Effector memory CD4-positive, alpha-beta T cell (primary cell): ENCODE results near the gene CAMK2A.

Source experiments
- DNase-seq, 3 donors: peaks; one replicate each; pipeline ENCODE4 v3.0.0-alpha.2; 2020
- H3K27ac ChIP-seq: 2 replicates; pipeline ENCODE4 v1.7.0; 2013; ENCODE audit warnings: mild to moderate bottlenecking, low read length, moderate library complexity; ENCODE audit not compliant: insufficient read depth, poor library complexity, severe bottlenecking
- H3K27me3 ChIP-seq: replicated peaks from 2 replicates; pipeline ENCODE4 v1.7.0; 2013; ENCODE audit warnings: mild to moderate bottlenecking, low read length; ENCODE audit not compliant: insufficient read depth, control insufficient read depth, poor library complexity, severe bottlenecking
- H3K36me3 ChIP-seq: 2 replicates; pipeline ENCODE4 v1.7.0; 2013; ENCODE audit warnings: mild to moderate bottlenecking, low read length, moderate library complexity; ENCODE audit not compliant: control insufficient read depth, insufficient read depth
- H3K4me1 ChIP-seq: 2 replicates; pipeline ENCODE4 v1.7.0; 2013; ENCODE audit warnings: low read length, mild to moderate bottlenecking; ENCODE audit not compliant: control insufficient read depth, insufficient read depth, poor library complexity, severe bottlenecking
- H3K4me3 ChIP-seq: 2 replicates; pipeline ENCODE4 v1.7.0; 2013; ENCODE audit warnings: low read length, low read depth, mild to moderate bottlenecking; ENCODE audit not compliant: insufficient read depth, poor library complexity, severe bottlenecking
- H3K9me3 ChIP-seq: 2 replicates; pipeline ENCODE4 v1.7.0; 2013; ENCODE audit warnings: mild to moderate bottlenecking, low read length, moderate library complexity; ENCODE audit not compliant: control insufficient read depth

CAMK2A gene

GRCh38 chr5:150266871-150267291, 22.7 kb downstream of the CAMK2A start:
- Histone ChIP-seq H3K27ac (no peak overlapping the region), H3K4me1 (no peaks in the 10 kb centered on the region), H3K9me3 (no peaks in the 10 kb centered on the region), H3K4me3 (no peak overlapping the region), H3K27me3 (no peaks in the 10 kb centered on the region), H3K36me3 (no peaks in the 10 kb centered on the region)
- no peak for DNase-seq

- no peaks in the 10 kb centered on the region for H3K9me3 ChIP-seq
- no peaks in the 10 kb centered on the region for H3K27me3 ChIP-seq
- no peak overlapping the region for H3K27ac ChIP-seq
- DNase-seq = no peak
- H3K36me3 ChIP-seq = no peaks in the 10 kb centered on the region
- H3K4me3 ChIP-seq = no peak overlapping the region
- H3K4me1 ChIP-seq = no peaks in the 10 kb centered on the region
Measured at GRCh38 chr5:150265870-150266383, 23.6 kb downstream of the CAMK2A start.

DNA sequence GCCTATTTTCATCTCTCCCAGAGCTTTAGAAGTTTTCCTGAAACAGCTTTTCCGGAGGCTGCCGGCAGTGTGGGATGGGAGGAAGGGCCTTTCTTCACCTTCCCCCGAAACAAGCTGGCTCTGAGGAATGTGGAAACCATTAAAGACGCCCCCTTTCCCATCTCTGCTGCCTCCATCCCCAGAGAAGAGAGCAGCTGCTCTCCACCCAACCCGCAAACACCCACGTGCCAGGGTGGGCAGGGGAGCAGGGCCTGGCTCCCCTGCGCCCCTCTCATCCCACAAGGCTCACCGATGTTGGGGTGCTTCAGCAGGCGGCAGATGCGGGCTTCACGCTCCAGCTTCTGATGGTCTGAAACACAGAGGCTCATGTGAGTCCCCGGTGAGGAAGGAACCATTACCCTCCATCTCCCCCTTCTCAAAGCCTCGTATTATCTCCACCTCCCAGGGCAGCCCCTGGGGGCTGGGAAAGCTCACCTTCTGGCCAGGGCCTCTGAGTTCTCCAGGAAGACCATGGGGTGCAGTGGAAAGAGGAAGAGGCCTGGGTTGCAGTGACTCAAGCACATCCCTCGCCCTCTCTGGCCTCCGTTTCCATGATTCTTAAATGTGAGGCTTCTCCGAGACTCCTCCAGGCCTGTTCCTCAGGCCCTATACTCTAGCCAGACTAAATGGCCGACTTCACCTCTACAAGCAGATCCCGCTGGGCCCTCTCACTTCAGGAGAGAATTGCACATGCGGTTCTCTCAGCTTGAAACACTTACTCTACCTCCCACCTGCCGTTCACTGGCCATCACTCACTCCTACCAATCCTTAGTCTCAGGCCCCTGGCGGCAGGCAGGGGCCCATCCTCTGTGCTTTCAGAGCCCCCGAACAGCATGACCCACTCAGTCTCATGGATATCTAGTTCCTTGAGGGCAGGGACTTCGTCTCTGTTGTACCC, 24.6 kb downstream of the CAMK2A start:
- Histone ChIP-seq H3K27me3 (no peaks in the 10 kb centered on the region), H3K27ac (no peak overlapping the region), H3K9me3 (no peaks in the 10 kb centered on the region), H3K4me3 (no peak overlapping the region), H3K4me1 (no peaks in the 10 kb centered on the region), H3K36me3 (no peaks in the 10 kb centered on the region)
- DNase-seq = no peak

GRCh38 chr5:150263801-150264621, 25.6 kb downstream of the CAMK2A start:
- Histone ChIP-seq H3K4me3 (no peak overlapping the region), H3K9me3 (no peaks in the 10 kb centered on the region), H3K4me1 (no peaks in the 10 kb centered on the region), H3K27ac (no peak overlapping the region), H3K36me3 (no peaks in the 10 kb centered on the region), H3K27me3 (no peaks in the 10 kb centered on the region)
- no peak for DNase-seq

DNA sequence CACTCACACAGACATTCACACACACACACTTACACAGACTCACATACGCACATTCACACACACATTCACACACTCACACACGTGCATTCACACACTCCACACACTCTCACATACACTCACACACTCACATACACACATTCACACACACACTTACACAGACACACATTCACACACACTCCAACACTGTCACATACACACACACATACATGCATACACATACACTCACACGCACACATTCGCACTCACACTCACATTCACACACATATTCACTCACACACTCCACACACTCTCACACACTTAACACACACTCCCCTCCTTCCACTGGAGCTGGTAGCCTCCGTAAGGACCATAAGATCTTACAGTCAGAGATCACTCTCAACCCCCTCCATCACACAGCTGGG, 26.2 kb downstream of the CAMK2A start:
- Histone ChIP-seq H3K4me3 (no peak overlapping the region), H3K9me3 (no peaks in the 10 kb centered on the region), H3K4me1 (no peaks in the 10 kb centered on the region), H3K36me3 (no peaks in the 10 kb centered on the region), H3K27ac (no peak overlapping the region), H3K27me3 (no peaks in the 10 kb centered on the region)
- DNase-seq = no peak

GRCh38 chr5:150262502-150262901, 27.1 kb downstream of the CAMK2A start:
- Histone ChIP-seq H3K9me3 (no peaks in the 10 kb centered on the region), H3K27ac (no peak overlapping the region), H3K27me3 (no peaks in the 10 kb centered on the region), H3K4me3 (no peak overlapping the region), H3K4me1 (no peaks in the 10 kb centered on the region), H3K36me3 (no peaks in the 10 kb centered on the region)
- DNase-seq = no peak

GRCh38 chr5:150261231-150261630, 28.3 kb downstream of the CAMK2A start:
- no peaks in the 10 kb centered on the region for H3K36me3 ChIP-seq
- no peak for DNase-seq
- no peak overlapping the region for H3K4me3 ChIP-seq
- H3K4me1 ChIP-seq = no peaks in the 10 kb centered on the region
- H3K27me3 ChIP-seq = no peaks in the 10 kb centered on the region
- no peaks in the 10 kb centered on the region for H3K9me3 ChIP-seq
- no peak overlapping the region for H3K27ac ChIP-seq

- no peaks in the 10 kb centered on the region for H3K27me3 ChIP-seq
- H3K27ac ChIP-seq = no peak overlapping the region
- H3K9me3 ChIP-seq = no peaks in the 10 kb centered on the region
- H3K4me3 ChIP-seq = no peak overlapping the region
- no peaks in the 10 kb centered on the region for H3K36me3 ChIP-seq
- no peaks in the 10 kb centered on the region for H3K4me1 ChIP-seq
- DNase-seq = no peak
Measured at GRCh38 chr5:150258130-150258529, 31.4 kb downstream of the CAMK2A start.

- no peak overlapping the region for H3K27ac ChIP-seq
- no peaks in the 10 kb centered on the region for H3K4me1 ChIP-seq
- no peaks in the 10 kb centered on the region for H3K9me3 ChIP-seq
- DNase-seq = no peak
- H3K36me3 ChIP-seq = no peaks in the 10 kb centered on the region
- no peak overlapping the region for H3K4me3 ChIP-seq
- H3K27me3 ChIP-seq = no peaks in the 10 kb centered on the region
Measured at GRCh38 chr5:150257424-150257823, 32.1 kb downstream of the CAMK2A start.
